Measurements from ENCODE around the gene CSK.

- TF ChIP-seq CTCF (IDR thresholded peaks at IDR 0.05) (no peak), POLR2A (IDR thresholded peaks at IDR 0.05) (no peak)
Measured at GRCh38 chr15:74838746-74839525, 57.1 kb downstream of the CSK start.

All from esophagus squamous epithelium (tissue), 4 donors.